Hematopoietic multipotent progenitor cell (in vitro differentiated cells): ENCODE data around the gene TMEM125. TPM values are rescaled to one million over a fixed set of nuclear protein-coding genes. Genes with fewer than 3 reads are reported as not detected.

Experiments
- total RNA-seq: library from RNA; depleted of rRNA; stranded (reverse); fragments of >200 nt; gene quantifications from one replicate; pipeline ENCODE4 v1.2.3, GENCODE V29; 2012

TMEM125 gene
- total RNA-seq, 1 donor = 8.3 TPM

Other genes starting within 250 kb of the TMEM125 start
- 33.1 TPM for gene EBNA1BP2, start 97.7 kb upstream of the TMEM125 start, total RNA-seq
- under 0.01 TPM for gene CFAP57, start 97.7 kb upstream of the TMEM125 start, total RNA-seq
- gene C1orf210, start 15.6 kb downstream of the TMEM125 start, total RNA-seq = under 0.01 TPM
- 47.7 TPM for gene TIE1, start 31.0 kb downstream of the TMEM125 start, total RNA-seq
- gene MPL, start 67.8 kb downstream of the TMEM125 start, total RNA-seq = 39.6 TPM
- gene CDC20, start 89.0 kb downstream of the TMEM125 start, total RNA-seq = 9.4 TPM
- 75.7 TPM for gene ELOVL1, start 98.0 kb downstream of the TMEM125 start, total RNA-seq
- 21.3 TPM for gene MED8, start 119.8 kb downstream of the TMEM125 start, total RNA-seq
- gene SZT2, start 119.9 kb downstream of the TMEM125 start, total RNA-seq = 47.7 TPM
- gene HYI, start 183.9 kb downstream of the TMEM125 start, total RNA-seq = 21.0 TPM